Right kidney (tissue), 1 donor: ENCODE data around the gene SCRG1.
A peak's percentile ranks its signal among the peaks of the same experiment; 100 is the strongest.

Experiments
- DNase-seq: peaks from one replicate; pipeline ENCODE4 v3.0.0-alpha.2; 2016

SCRG1 gene

DNA sequence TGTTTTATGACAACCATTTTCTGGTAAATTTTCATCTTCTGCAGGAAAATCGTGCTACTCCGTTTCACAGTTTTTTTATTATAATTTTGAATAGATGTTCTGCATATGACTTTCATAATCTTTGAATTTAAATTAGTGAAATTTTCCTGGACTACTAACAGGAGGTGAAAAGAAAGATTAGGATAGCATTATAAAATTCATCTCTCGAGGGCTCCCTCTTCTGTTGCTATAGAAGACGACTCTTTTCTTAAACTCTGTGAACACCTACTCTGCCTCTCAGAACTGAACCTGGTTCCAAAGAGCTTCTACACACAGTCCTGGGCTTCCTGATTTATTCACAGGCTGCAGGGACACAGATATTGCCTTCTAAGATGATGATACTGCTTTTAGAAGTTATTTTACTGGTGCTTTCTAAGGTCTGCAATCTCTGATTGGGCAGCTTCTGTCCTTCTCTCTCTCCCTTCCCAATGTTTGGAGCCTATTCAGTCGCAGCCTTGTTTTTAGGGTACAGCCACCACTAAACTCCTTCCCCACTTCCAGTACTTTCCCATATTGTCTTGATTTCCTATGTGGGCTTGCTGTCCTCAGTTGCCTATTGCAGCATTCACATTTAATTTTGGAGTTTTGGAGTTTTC, 38.2 kb downstream of the SCRG1 start:
- DNase-seq, result no peak

DNA sequence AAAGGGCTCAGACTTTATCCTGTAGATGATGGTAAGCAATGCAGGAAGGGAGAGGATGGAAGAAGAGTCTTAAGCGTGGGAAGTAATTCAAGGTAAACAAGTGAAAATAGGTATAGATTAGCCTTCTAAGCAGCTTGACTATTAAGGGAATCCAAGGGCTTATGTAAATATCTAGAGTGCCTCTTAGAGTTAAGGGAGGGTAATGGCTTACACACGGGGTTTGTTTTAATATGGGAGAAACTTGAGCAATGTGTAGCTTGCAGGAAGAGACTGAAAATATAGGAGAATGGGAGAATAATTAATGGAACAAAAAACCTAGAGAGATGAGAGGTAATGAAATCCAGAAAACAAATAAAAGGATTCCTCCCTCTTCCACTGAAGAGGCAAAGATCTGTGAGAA, 41.0 kb downstream of the SCRG1 start:
- no peak for DNase-seq

DNA sequence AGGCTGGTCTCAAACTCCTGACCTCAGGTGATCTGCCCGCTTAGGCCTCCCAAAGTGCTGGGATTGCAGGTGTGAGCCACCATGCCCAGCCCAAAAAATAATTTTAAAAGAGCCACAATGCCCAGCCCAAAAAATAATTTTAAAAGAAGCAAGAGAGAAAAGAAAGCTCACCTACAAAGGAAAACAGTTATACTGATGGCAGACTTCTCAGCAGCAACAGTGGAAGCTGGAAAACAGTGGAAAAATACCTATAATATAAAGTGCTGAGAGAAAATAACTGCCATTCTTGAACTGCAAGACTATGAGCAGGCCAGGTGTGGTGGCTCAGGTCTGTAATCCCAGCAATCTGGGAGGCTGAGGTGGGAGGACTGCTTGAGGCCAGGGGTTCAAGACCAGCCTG, 51.4 kb downstream of the SCRG1 start:
- no peak for DNase-seq

DNA sequence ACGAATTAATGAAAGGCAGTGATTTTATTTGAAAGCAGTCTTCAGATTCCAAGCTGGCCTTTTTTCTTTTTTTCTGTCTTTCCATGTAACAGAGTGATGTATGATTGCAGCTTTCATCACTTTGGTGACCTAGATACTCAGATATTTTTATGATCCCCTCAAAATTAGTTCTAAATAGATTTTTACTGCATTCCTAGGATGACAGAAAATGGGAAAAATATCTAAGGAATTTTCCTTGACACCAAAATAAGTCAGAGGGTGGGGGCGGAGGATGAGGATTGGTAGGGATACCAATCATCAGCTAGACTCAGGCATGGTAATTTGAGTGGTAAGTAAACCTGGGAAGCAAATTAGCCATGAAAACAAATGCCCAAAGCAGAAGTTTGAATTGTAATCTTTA, 52.8 kb downstream of the SCRG1 start:
- no peak for DNase-seq

DNA sequence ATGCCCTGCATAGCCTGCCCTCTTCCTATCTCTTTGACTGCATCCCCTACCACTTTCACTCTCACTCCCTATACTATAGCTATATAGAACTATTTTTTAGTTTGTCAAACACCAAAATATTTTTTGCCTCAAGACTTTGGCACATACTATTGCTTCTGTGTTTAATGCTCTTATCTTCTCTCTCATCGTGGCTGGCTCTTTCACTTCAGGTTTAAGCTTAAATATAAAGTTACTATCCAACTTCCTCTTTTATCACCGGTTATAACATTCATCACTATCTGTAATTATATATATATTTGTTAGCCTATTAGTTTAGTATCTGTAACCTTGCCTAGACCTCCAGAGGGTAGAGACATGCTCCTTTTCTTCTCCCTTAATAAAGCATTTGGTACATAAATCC, 53.3 kb downstream of the SCRG1 start:
- DNase-seq, result no peak

DNA sequence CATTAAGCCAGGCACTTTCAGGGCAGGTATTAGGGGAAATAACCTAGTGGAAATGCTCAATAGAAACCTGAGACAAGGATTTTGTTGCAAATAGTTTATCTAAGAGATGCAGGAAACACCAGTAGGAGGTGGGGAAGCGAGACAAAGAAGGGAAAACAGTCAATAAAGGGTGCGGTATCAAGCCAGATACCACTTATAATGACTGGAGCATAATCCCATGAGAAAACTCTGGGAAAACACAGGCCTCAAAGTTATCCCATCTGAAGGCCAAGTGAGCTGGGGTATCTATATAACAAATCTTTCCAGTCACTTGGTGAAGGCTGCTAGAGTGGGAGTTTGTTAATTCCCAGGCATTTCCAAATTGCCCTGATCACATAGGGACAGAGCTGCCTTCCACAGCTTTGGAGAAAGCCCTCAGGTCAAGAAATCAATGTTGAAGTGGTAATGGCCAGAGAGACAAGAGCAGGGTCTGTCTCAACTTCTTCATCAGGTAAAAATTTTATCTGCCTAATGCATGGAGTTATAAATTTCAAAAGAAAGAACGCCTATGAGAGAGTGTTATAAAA, 55.0 kb downstream of the SCRG1 start:
- DNase-seq, result no peak

DNA sequence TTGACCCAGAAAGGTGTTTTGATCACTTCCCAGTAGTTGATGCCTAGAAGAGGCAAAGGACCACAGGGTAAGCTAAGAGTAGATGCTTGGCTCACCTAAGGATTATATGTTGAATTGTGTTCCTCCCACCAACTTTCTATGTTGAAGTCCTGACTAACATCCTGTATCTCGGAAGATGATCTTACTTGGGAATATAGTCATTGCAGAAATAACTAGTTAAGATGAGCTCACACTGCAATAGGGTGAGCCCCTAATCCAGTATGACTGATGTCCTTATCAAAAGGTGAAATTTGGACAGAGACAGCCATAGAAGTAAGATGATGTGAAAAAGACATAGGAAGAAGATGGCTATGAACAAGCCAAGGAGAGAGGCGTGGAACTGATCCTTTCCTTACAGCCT, 61.5 kb downstream of the SCRG1 start:
- no peak for DNase-seq

DNA sequence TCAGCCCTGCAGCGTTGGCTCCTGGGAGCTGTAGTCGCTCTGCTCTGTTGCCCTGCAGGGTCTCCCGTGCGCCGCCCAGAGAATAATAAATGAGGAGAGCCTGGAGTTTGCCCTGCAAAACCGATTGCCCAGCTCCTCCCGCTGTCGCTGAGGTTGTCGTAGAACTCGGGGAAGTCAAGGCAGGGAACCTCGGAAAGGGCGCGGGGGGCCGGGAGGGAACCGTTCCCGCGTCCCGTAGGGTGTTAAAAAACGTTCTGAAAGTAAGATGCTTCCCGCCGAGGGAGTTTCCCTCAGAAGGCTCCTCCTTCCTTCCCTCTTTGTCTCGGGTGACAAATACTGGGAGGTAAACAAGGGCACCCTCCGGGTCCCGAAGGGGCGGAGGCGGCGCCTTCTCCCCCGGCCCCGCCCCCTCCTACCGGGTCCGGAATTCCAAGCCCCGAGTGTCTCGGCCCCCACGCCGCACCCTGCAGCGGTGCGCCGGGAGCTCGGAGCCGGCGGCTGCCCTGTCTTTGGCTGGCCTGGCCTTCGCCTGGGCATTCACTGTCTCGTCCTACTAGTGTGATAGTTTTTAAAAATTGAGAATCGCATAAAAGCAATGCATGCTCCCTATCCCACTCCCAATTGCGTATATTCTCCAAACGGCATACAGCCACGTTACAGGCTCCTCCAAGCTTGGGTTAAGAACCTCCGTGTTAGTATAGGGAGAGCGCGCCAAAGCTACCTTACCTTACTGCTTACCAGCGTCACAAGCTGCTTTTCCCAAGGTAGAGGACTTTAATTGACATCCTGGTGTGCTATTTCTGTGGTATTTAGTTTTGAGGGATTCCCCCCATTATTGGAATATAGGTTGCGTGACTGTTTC, 63.8 kb downstream of the SCRG1 start:
- DNase-seq, result peak; percentile 88
